GM04504 (cell line): ENCODE data around the gene PGM2L1.
"Not testable (repeated sequence)": the region's sequence is repeated elsewhere in the genome, so short reads cannot be mapped to it uniquely, and the experiment has no call there.

Source experiments
- DNase-seq: peaks from one replicate; pipeline ENCODE4 v3.0.0-alpha.2; 2012; ENCODE audit warnings: low read depth

Gene PGM2L1

DNA sequence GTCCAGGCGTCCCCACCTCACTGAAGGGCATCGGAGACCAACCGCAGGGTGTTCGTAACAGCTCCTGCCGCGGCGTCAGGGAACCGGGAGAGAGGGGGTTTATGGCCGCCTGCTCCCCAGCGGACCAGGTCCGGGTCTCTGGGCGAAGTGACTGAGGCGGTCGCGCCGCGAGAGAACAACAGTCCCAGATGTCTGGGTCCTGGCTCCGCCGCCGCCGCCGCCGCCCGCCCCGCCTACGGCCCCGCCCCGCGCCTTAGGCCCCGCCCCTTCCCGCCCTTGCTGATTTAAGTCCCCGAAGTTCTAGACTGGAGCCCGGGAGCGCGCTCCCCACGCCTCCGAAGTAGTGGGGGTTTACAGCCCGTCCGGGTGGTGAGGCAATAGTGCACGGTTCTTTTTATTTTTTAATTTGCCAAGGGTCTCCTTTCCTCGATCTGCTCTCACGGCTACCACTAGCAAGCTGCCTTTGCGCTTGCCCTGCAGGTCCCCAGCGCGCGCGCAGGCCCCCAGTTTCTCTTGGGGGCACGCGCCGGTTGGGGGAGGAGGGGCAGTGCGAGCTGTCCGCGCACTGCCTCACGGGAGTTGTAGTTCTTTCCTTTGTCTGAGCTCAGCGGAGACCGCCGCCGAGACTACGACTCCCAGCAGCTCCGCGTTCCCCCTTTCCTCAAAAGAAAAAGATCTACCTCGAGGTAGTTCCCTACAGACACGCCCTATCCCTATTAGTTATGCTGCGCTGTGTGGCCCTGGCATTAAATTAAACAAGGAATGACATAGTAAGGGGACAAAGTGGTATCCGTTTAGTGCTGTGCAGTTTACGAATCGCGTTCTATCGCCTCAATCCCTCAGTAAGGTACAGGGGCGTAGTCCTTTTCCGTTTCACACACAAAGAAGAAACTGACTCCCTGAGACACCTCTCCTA, at the start of gene PGM2L1:
Gene PGM2L1 (minus strand): TSS at position 190 of the 916 bp plus-strand sequence. CDS start 272 bp downstream, outside the sequence.
- peak; percentile 83 for DNase-seq

DNA sequence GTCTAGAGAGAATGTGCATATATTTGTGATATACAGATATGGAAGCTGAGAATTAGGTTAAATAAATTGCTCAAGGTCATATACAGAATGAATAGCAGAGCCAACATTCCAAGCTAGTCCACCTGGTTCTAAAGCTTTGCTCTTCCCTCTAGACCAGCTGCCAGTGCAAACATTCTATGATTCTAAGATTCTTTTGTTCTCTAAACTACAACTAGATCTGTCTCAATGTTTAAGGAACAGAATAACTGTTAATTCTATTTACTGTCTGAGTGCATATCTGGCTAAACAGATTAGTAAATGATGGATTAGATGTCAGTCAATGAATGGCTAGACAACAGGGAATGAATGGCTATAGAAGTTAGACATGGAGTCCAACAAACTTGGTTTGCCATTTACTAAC, 49.5 kb upstream of the PGM2L1 start:
- DNase-seq, result no peak

DNA sequence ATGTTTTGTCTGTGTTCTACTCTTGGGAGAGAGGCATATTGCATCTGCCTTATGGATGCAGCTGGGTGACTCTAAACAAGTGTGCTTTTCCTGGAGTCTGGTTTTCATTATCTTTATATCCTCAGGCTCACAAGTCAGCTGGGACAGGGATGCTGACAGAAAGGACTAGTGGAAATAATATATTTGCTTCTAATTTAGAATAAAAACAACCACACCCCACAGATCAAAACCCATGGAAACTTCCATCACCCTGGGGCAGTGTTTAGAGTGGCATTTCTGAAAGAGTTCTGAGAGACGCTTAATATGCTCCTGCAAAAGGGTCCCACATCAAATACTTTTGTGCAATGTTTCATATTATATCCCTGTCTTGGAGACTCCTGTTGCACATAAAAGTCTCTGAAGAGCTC, 48.3 kb upstream of the PGM2L1 start:
- no peak for DNase-seq

DNA sequence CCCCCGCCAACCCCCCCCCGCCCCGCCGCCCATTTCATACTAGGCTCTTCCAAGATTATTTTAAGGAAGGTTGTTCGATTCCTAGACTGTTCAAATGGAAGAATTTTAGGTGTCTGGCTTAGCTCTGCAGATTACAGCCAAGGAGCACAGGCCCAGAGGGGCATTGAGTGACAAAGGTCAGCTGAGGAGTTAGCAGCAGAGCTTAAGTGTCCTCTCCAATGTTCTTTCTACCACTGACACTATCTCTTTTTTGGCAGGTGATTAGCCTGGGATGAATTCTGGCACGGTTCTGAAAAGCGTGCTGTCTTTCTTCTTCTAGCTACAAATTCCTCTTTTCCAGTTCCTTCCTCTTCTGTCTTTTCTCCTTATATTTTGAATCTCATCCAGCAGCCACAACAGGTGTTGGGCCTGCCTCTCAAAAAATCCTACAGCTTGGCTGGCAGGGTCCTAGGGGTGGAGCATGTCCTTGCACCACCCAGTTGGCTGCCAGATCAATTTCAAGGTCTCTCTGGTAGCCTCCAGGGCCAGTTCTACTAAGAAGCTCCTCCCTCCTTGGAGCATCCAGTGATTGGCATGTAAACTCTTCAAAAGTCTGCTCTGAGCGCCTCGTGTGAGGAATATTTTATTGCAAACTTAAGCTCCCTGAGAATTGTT, 46.1 kb upstream of the PGM2L1 start:
- DNase-seq, result no peak

DNA sequence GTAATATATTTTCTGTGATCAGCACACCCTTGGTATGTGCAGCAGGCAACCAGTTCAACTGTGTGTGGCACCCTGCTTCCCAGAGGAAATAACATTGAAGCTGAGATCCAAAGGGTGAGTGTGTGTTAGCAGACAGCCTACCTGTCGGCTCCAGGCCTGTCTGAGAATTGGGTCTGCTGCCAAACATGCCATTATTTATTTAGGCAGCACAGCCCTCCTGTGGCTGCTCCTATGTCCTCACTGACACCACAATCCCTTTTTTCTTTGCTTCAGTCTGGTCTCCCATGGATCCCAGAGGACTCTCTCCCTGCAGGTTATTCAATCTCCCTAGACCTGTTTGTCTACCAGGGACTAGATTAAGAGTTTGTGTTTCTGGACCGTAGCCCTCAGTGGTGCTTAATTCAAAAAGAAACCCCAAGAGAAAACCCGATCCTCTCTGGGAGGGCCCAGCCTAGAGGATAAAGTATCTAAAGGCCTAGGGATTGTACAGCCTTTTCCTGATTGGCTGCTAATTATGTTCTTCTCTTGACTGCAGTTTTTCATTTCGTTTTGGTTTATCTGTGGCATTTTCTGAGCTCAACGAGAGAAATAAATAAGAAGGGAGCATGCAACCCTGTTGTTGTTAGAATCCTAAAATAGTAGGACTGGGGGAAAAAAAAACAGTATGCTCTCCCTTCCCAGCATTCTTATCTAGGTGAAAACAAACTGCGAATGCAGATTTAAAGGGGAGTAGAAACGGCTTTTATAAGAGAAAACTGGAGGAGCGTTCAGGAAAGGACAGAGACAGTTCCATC, 45.0 kb upstream of the PGM2L1 start:
- no peak for DNase-seq

DNA sequence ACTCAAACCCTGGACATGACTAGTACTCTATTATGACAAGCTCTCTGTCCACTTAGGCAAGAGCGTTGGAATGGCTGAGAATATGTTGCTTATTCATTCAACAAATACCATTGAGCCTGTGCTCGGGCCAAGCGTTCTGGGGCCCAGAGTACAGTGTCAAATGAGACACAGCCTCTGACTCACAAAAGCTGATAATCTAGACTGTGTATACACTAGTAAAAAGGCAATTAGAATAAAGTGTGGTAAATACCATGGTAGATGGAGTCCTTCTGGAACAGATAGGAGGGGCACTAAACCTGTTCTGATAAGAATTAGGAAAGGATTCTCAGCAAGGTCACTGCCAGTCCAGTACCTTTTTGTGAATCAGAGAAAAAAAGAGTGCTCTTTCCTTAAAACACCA, 44.4 kb upstream of the PGM2L1 start:
- no peak for DNase-seq

DNA sequence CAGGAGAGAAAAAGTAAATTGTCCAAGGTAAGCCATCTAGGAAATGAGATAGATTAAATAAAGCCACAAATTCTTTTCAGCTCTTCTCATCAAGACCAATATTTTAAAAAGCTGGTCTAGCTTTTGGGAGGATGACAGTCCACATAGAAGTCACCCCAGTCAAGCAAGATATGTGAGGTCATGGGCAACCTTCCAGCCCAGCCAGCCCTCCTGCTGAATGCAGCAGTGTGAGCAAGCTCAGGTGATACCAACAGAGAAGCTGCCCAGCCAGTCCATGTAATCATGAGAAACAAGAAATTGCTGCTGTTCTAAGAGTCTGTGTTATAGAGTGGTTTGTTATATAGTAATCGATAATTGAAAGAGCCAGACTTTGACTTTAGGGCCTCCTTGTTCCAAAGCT, 40.4 kb upstream of the PGM2L1 start:
- no peak for DNase-seq

DNA sequence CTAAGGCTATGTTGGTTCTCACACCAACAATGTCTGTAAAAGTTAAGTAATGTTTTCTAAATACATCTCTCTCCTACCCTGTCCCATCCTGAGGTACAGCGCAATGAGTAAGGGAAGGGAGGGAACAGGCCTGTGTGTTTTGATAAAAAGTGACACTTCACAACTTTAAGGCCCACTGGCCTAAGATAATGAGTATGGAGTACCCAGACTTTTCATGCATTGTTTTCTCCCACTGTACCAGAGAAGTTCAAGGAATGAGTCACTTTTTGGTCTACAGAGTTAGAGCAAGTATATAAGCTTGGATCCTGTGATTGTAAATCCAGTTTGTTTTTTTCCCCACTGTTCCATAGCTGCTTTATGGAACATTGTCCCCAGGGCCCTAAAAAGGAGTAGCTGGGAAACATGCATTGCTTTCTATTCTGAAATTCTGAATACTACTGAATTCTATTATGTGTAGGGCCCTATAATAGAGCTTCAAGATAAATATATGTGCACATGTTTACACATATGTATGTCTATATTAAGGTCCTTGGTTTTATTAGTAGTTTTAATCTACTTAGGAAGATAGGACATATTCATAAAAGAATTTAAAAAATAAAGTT, 39.3 kb upstream of the PGM2L1 start:
- no peak for DNase-seq

DNA sequence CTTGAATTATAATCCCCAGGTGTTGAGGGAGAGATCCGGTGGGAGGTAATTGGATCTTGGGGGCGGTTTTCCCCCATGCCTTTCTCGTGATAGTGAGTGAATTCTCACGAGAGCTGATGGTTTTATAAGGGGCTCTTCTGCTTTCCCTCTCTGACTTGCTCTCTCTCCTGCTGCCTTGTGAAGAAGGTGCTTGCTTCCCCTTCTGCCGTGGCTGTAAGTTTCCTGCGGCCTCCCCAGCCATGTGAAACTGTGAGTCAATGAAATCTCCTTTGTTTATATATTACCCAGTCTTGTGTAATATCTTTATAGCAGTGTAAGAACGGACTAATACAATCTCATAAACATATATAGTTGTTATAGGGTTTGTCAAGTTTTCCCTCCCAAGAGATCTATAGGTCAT, 36.3 kb upstream of the PGM2L1 start:
- DNase-seq, result no peak

DNA sequence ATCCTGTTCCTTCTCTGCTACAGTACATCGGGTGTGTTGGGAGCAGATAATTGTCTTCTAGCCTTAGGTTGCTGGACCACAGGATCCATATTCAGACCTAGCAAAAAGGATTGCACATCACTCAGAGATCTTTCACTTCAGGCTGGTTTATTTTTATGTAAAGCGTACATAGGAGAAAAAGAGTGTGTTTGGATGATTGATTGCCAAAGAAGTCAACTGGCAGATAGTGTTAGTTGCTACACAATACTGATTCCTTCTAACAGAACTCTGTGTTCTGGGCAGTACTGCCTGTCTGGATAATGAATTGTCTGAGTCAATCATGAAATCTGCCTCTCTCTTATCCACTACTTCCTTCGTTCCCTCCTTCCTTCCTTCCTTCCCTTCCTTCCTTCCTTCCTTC, 31.0 kb upstream of the PGM2L1 start:
- no peak for DNase-seq

DNA sequence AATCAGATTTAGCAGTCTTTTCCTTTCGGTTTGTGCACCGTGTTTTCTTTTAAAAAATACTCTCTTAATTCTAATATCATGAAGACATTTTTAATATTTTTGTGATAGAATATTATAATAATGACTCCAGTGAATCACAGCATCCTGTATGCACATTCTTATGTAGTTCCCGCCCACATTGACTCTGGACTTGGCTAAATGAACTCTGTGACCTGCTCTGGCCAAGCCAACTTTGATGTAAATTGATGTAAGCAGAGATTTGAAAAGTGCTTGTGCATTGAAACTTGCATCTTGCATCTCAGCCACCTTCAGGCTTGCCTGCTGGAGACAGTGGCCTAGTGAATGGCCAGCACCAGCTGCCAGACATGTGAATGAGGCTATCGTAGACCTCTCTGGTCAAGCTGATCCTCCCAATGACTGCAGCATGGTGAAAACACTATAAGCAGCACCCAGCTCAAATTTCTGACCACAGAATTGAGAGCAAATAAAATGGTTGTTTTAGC, 29.2 kb upstream of the PGM2L1 start:
- DNase-seq, result no peak

DNA sequence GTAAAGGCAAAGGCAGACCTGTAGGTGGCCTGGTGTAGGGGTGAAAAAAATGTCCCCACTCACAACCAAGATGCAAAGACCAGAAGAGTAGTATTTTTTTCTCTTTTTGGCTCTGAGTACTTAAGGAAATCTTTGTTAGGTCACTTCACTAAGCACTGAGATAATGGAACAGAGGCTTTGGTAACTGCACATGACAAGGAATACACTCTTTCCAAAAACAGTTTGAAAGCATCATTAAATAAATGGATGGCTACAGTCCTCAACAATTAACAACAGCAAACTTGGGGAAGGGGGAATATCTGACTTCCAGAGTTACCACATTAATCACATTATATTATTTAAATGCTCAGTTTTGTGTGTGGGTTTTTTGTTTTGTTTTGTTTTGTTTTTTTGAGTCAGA, 26.9 kb upstream of the PGM2L1 start:
- DNase-seq, result no peak

DNA sequence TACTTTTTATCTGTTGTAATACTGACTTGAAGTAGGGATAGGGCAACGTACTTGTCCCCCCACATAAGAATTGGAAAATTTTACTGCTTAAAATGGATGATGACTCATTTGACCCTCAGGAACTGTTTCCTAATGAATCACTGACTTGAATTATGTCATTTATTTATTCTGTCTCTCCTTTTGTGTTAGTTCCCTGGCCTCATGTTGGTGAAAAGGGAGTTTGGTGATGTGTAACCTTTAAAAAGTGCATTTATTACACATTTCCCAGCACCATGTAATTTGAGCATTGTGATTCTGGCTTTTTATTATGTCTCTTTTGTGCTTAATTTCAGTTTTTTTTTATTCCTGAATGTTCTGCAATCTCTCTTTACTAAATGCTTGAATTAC, 20.3 kb upstream of the PGM2L1 start:
- DNase-seq, result no peak

DNA sequence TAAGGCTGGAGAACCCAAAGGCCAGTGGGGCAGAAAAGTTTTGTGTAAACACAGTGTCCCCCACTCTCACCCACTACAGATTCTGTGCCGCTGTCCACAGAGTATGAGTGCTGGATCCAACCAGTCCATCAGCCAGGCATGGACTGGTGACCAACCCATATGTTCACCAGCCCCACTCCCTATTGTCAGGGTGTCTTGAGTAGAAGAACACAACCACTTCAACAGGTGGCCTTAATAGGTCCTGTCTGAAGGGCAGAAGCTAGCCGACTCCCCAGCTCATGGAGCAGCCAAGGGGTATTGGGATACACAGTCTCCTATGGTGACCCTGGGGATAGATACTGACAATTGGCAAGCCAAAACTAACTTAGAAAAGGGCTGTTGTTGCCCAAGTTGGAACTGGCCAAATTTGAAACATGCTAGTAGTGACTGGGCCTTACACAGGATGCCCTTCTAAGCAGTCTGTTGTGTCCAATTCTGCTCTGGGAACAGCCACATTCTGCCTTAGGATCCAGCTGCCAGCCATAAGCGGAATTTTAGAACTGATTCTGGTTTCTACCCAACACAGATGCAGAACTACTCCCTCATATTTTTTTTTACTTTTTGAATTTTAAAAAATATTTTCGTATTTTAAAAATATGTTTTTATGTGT, 19.8 kb upstream of the PGM2L1 start:
- no peak for DNase-seq

DNA sequence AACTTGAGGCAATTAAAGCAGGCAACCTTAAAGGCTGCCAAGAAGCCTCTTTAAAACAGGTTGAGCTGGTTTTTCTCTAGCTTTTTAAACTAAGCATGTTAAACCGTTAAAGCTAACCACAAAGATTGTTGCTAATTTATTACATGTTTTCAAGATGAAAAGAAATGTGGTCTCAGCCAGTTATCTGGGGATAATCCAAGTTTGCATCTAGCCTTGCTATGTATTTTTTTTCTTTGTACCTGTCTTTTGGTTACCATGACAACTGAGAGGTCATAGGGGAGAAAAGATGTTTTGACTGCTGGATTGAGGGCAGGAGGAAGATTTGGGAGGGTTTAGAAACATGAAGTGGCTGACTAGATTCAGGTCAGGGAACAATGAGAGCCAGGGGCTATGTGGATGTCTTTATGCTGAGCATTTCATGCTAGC, 19.2 kb upstream of the PGM2L1 start:
- no peak for DNase-seq

DNA sequence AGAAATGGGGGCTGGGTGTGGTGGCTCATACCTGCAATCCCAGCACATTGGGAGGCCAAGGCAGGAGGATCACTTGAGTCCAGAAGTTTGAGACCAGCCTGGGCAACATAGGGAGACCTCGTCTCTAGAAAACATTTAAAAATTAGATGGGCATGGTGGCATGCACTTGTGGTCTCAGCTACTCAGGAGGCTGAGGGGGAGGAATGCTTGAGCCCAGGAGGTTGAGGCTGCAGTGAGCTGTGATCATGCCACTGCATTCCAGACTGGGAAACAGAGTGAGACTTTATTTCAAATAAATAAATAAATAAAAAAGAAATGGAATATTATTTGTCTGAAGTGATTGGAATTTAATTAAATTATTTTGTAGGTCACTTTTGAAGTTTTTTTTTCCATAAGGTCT, 18.7 kb upstream of the PGM2L1 start:
- DNase-seq, result not testable (repeated sequence)

DNA sequence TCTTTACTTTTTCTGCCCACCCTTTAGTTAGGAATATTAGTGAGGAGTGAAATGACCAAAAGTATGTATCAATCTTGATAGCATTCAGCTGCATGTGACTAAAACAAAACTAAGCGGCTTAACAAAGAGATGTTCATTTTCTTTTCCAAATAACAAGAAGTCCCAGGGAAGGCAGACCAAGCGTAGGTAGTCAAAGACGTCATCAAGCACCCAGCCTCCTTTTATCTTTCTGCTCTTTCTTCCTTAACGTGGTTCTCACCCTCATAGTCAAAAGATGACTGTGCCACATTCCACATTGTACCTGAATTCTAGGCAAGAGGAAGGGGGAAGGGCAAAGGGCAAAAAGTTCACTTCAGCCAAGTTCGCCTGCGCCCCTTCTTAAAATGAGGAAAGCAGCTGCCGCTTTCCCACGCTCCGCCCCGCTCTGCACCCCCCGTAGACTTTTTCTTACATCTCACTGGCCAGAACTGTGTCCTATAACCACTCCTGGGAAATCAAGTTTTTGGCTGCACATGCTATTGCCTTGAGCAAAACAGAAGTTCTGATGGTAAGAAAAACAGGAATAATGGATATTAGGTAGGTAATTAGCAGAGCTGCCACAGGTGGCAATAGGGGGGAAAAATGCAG, 14.6 kb upstream of the PGM2L1 start:
- DNase-seq, result no peak

DNA sequence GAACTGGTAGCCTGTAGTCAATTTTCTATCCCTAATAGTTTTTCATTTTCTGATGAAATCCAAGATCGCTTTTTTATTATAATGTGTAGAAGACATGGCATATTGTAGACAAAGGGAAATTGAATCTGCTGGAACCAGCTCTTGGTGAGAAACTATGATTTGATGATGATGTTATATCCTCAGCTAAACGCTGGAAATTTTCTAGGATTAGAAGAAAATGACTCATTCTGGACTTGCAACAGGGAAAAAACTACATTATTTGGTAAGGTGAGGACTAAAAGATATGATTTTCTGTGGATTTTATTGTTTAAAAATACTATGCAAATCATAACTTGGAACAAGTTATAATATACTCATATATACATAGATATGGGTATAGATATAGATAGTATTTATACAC, 14.1 kb upstream of the PGM2L1 start:
- DNase-seq, result no peak

DNA sequence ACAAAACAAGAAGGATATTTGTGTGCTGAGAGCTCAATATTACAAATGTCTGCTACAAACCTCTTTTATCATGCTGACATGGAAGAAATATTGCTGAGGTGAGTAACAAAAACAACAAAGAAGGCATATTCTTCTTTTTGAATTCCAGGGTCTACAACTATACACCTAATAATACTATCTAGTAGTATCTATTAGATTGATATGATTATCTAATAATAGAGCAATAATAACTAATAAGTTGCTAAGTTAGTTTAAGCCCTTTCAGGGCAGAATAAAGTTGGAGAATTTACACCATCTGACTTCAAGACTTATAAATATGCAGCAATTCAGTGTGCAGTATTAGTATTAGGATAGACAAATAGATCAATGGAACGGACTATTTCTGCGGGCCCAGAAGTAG, 11.4 kb upstream of the PGM2L1 start:
- DNase-seq, result no peak

DNA sequence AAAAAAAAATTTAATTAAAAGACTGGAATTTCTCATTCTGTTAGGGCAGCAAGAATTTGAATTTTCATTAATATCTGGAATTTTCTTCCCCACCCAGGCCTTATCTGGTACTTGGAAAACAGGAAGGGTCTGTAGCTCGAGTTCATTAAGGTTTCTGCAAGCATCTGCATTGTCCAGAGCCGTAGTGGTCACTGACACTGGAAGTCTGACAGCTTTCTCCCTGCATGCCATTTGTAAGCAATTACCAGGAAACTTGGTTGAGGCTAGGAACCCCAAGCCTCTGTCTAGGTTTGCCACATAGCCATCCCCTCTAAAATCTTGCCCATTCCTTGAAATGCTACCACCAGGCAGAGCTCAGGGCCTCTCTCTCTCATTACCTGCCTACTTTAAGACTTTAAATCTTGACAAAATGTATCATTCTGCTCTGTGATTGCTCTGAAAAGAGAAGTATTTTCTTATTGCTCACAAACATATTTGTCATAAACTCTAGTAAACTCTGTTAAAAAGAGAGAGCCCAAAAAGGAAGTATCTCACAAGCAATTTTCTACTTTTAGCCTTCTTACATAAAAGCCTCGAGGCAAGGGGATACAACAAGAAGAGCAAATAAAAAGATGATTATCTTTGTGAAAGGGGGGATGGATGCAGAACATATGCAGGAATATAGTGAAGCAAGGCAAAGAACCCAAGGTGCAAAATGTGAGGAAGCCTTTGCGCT, 5.5 kb upstream of the PGM2L1 start:
- no peak for DNase-seq
